ENCODE measurements around the gene RAD18. TPM values are rescaled to one million over a fixed set of nuclear protein-coding genes. Genes with fewer than 3 reads are reported as not detected.
A peak's percentile ranks its signal among the peaks of the same experiment; 100 is the strongest.

The RAD18 gene
- total and polyA plus RNA-seq, 9 of the 15 experiments (the other 6 are each of a cell fraction or from before 2014, with no cell fraction given): 19.2 to 49.4 (median 34.4) TPM

DNA sequence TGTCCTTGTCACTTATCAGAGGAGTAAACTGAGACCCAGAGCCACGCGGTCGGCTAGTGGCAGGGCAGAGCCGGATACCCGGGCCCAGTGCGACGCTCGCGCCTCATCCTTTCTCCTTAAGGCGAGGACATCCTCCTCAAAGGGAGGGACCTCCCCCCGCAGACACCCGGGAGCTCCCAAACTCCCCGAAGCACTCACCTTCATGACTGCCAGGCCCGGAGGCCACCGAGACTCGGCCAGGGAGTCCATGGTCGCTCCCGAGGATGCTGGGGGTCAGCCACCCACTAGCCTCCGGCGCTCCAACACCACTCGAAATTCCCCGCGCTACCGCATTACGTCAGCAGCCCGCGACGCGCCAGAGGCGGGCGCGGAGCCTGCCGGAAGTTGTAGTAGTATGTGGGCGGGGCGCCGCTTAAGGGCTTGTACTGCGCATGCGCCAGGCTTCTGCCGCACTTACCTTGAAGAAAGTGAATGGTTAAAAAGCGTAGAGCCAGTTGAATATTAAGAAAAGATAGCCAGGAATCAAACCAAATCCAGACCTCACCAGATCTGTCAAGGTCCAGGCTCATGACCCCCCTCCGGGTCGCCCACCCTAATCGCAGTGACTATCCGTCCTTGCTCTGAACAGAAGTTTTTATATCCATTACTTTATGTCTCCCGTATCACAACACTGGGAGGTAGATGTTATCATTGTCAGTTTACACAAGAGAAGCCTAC lies at the start of gene RAD18 (continued):
- TF ChIP-seq, protein P1, sequence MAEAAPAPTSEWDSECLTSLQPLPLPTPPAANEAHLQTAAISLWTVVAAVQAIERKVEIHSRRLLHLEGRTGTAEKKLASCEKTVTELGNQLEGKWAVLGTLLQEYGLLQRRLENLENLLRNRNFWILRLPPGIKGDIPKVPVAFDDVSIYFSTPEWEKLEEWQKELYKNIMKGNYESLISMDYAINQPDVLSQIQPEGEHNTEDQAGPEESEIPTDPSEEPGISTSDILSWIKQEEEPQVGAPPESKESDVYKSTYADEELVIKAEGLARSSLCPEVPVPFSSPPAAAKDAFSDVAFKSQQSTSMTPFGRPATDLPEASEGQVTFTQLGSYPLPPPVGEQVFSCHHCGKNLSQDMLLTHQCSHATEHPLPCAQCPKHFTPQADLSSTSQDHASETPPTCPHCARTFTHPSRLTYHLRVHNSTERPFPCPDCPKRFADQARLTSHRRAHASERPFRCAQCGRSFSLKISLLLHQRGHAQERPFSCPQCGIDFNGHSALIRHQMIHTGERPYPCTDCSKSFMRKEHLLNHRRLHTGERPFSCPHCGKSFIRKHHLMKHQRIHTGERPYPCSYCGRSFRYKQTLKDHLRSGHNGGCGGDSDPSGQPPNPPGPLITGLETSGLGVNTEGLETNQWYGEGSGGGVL (CRISPR knock-in tag; IDR thresholded peaks at IDR 0.05): no peak
- no peak for TF ChIP-seq CCAR2 (IDR thresholded peaks at IDR 0.05; ENCODE audit: low read depth, low read length)
- TF ChIP-seq FOXJ3 (CRISPR knock-in tag; IDR thresholded peaks at IDR 0.05): no peak
- TF ChIP-seq PCBP2 (IDR thresholded peaks at IDR 0.05; ENCODE audit: low read depth, low read length, poor library complexity, severe bottlenecking): no peak
- no peak; the same call in 1 of the 2 replicates for TF ChIP-seq ZNF239 (CRISPR knock-in tag; IDR thresholded peaks at IDR 0.05)
- no peak for TF ChIP-seq MECOM (CRISPR knock-in tag; IDR thresholded peaks at IDR 0.05)
- TF ChIP-seq, protein P2, sequence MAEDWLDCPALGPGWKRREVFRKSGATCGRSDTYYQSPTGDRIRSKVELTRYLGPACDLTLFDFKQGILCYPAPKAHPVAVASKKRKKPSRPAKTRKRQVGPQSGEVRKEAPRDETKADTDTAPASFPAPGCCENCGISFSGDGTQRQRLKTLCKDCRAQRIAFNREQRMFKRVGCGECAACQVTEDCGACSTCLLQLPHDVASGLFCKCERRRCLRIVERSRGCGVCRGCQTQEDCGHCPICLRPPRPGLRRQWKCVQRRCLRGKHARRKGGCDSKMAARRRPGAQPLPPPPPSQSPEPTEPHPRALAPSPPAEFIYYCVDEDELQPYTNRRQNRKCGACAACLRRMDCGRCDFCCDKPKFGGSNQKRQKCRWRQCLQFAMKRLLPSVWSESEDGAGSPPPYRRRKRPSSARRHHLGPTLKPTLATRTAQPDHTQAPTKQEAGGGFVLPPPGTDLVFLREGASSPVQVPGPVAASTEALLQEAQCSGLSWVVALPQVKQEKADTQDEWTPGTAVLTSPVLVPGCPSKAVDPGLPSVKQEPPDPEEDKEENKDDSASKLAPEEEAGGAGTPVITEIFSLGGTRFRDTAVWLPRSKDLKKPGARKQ (CRISPR knock-in tag; IDR thresholded peaks at IDR 0.05): no peak
- 0 out of 2 replicates have a peak, but pooled peaks have one; percentile 7 for TF ChIP-seq ZNF766 (CRISPR knock-in tag; conservative IDR thresholded peaks at IDR 0.05)
- TF ChIP-seq NR4A1 (CRISPR knock-in tag; IDR thresholded peaks at IDR 0.05): no peak
- no peak for TF ChIP-seq NR4A1 (tag; IDR thresholded peaks at IDR 0.05)
- no peak for TF ChIP-seq KLF10 (CRISPR knock-in tag; IDR thresholded peaks at IDR 0.05)
- no peak for TF ChIP-seq MAFF (IDR thresholded peaks at IDR 0.05; ENCODE audit: low read length)
- no peak for TF ChIP-seq ZNF316 (IDR thresholded peaks at IDR 0.05)
- no peak for TF ChIP-seq ZNF436 (CRISPR knock-in tag; IDR thresholded peaks at IDR 0.05)
- TF ChIP-seq, protein P3, sequence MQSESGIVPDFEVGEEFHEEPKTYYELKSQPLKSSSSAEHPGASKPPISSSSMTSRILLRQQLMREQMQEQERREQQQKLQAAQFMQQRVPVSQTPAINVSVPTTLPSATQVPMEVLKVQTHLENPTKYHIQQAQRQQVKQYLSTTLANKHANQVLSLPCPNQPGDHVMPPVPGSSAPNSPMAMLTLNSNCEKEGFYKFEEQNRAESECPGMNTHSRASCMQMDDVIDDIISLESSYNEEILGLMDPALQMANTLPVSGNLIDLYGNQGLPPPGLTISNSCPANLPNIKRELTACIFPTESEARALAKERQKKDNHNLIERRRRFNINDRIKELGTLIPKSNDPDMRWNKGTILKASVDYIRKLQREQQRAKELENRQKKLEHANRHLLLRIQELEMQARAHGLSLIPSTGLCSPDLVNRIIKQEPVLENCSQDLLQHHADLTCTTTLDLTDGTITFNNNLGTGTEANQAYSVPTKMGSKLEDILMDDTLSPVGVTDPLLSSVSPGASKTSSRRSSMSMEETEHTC (IDR thresholded peaks at IDR 0.05): no peak
- no peak for TF ChIP-seq CHCHD3 (CRISPR knock-in tag; IDR thresholded peaks at IDR 0.05)
- TF ChIP-seq RFX7 (CRISPR knock-in tag; IDR thresholded peaks at IDR 0.05): no peak
- no peak for TF ChIP-seq NFIX (CRISPR knock-in tag; IDR thresholded peaks at IDR 0.05; ENCODE audit: low read depth)
- TF ChIP-seq MTF1 (CRISPR knock-in tag; IDR thresholded peaks at IDR 0.05; ENCODE audit: borderline replicate concordance): no peak
- TF ChIP-seq RBM22 (IDR thresholded peaks at IDR 0.05; ENCODE audit: low read depth, low read length, poor library complexity, severe bottlenecking): no peak
- TF ChIP-seq NFATC3 (IDR thresholded peaks at IDR 0.05): no peak
- peak; percentile 13; the same call in 1 of the 2 replicates for TF ChIP-seq SMARCA4 (IDR thresholded peaks at IDR 0.05)
- no peak; the same call in 1 of the 2 replicates for TF ChIP-seq KAT7 (CRISPR knock-in tag; IDR thresholded peaks at IDR 0.05; ENCODE audit: borderline replicate concordance)
- no peak for TF ChIP-seq ZNF589 (CRISPR knock-in tag; IDR thresholded peaks at IDR 0.05; ENCODE audit: low read depth)
- TF ChIP-seq PURB (CRISPR knock-in tag; IDR thresholded peaks at IDR 0.05; ENCODE audit: low read depth): no peak
- TF ChIP-seq ELF1 (tag; IDR thresholded peaks at IDR 0.05): peak; percentile 84
